ENCODE data around the gene ZCCHC7.
A peak's percentile ranks its signal among the peaks of the same experiment; 100 is the strongest.
"Not testable (repeated sequence)": the region's sequence is repeated elsewhere in the genome, so short reads cannot be mapped to it uniquely, and the experiment has no call there.

The ZCCHC7 gene

DNA sequence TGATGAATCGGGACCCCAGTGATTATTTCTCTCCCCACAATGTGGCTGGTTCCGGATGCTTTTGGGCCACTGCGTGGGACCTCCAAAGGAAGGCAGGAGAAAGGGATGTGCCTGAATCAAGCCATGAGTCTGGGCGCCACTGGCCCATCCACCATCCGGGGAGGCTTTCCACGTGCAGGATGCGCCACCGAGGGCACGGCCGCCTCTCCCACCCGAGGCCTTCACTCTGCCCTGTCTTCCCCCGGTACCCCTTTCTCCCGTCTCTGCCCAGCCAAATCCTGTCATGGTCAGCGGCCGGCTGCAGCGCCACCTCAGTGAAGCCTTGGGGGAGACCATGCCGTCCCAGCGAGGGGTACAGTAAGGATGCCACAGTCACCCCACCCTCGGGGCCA, 258.2 kb downstream of the ZCCHC7 start:
- no peak for DNase-seq (ENCODE audit: low read depth)

- no peak for DNase-seq (ENCODE audit: low read depth)
These were observed 259.5 kb downstream of the ZCCHC7 start for GRCh38 chr9:37379835-37380234.

- no peak for DNase-seq (ENCODE audit: low read depth)
These were observed 260.2 kb downstream of the ZCCHC7 start for GRCh38 chr9:37380570-37380969.

DNA sequence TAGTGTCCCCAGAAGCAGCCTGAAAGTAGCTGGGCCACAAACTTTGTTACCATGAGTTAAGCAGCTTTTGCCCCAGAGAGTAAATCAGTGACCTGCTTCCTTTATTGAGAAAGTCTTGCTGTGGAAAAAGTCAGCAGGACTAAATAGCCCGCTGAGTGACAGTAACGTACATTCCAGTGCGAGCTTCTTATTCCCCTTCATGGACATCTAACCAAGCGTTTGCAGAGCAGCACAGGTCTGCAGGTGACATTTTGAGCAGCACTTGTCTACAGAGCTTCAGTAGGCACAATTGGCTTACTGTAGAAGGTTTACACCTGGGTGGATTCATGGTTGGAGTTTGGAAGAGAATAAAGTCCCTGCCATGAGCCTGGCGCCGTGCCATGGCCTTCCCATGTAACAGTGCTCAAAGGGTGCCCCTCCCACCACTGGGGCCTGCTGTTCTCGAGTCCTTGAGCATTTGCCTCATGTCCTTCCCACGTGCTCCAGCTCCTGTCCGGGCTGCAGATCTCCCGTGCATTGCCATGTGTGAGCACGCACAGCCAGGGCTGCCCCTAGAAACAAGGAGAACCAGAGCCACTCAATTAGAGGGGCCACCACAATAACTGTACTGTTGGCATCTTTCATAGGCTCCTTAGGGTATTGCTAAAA, 260.8 kb downstream of the ZCCHC7 start:
- DNase-seq (ENCODE audit: low read depth), result no peak

DNA sequence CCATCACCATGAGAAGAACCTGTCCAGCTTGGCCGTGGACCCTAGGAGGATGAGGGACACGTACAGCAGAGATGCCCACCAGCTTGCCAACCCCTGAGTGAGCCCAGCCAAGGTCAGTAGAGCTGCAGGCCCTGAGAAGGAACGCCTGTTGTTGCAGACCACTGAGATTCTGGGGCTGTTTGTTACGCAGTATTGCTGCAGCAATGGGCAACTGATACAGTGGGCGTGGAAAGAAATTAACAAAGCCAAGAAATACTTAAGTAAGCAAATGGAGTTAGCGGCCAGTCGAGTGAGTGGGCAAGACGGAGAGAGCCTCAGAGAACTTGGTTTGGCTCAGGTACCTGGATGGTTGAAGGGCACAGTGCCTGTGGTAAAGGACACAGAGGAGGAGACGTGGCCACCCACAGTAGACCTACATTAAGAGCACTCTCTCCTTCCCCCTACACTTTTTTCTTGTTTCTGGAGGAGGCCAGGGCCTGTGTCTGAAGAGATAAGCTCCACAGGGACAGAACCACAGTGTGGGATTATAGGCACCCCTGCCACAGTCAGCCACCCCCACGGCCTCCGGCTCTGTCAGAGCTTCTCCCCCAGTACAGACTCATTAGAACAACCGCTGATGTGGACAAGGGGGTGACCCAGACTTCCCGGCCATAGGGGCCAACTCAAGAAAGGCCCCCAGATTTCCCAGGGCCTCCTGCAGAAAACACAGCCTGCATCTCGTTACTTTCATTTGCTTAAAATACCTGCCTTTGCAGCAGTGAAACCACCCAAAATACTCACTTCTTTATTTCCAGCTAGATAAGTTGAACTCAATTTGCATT, 262.0 kb downstream of the ZCCHC7 start:
- DNase-seq (ENCODE audit: low read depth), result no peak

DNA sequence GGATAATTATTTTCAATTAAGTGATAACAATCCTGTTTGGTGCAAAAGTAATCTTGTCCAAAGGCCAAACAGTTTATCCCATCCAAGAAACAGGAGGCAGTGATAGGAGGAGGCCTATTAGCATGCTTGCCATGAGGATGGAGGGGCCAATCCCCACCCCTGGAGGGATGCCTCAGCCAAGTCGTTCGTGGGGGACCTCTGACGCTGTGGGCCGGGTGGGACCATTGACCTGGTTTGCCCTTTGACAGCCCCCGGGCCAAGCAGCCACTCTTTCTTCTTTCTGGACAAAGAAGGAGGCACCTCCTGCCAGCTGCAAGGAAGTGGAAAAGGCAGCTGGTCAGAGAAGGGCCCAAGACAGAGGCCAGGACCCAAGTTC, 262.6 kb downstream of the ZCCHC7 start:
- DNase-seq (ENCODE audit: low read depth), result no peak

DNA sequence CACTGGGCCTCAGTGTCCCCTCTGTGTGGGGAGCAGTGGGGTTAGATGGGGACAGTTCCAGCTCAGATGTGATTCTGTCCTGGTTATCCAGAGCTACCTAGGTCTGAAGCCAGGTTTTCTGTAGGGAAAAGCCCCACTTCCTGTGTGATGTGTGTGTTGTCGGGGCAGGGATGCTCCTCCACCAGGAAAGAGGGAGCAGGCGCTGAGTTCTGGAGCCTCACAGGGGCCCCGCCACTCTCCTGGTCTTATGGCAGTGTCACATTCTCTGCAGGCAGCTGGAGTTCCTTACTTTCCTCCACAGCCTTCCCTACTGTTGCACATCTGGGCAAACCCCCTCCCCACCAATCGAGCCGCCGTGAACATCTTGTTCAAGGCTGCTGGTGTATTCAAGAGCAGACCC, 263.0 kb downstream of the ZCCHC7 start:
- DNase-seq (ENCODE audit: low read depth), result no peak

DNA sequence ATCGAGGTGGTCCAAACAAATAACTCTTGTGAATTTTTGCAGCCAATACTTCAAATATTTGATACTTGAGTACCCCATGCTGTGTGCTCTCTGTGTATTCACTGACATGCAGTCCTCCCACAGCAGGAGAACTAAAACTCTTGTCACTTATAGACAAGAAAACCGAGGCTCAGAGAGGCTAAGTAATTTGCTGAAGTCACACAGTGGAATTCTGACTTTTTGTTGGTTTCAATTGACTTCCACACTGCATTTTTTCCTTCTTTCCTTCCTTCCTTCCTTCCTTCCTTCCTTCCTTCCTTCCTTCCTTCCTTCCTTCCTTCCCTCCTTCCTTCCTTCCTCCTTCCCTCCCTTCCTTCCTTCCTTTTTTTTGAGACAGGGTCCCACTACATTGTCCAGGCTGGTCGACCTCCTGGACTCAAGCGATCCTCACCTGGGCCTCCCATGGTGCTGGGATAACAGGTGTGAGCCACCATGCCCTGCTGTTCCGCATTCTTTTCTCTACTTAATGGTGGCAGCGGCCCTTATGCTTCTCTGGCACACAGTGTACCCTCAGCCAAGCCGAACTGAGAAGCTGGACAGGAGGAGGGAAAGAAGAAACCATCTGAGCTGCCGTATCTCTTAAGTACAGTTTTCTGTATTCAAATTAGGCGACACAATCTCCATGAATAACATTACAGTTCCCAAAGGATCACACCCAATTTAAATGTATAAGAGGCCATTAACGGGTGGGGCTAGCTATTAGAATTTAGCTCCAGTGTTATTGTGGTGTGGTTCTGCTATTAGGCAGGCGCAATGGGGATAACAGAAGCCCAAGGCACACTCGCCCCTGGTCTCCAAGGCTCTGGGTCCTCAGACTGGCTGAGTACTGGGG, 263.7 kb downstream of the ZCCHC7 start:
- no peak for DNase-seq (ENCODE audit: low read depth)

GRCh38 chr9:37385286-37385685, 264.9 kb downstream of the ZCCHC7 start:
- no peak for DNase-seq (ENCODE audit: low read depth)

DNA sequence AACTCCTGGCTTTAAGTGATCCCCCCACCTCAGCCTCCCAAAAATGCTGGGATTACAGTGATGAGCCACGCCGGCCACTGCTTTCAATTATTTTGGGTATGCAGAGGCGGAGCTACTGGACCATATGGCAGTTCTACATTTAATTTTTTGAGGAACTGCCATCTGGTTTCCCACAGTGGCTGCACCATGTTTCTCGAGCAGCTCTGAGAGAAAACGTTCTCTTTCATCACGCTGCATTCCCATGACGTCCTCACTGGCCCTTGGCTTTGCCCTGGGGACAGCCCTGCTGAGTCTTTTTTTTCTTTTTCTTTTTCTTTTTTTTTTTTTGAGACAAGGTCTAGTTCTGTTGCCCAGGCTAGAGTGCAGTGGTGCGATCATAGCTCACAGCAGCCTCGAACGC, 266.6 kb downstream of the ZCCHC7 start:
- peak; percentile 19 for DNase-seq (ENCODE audit: low read depth)

DNA sequence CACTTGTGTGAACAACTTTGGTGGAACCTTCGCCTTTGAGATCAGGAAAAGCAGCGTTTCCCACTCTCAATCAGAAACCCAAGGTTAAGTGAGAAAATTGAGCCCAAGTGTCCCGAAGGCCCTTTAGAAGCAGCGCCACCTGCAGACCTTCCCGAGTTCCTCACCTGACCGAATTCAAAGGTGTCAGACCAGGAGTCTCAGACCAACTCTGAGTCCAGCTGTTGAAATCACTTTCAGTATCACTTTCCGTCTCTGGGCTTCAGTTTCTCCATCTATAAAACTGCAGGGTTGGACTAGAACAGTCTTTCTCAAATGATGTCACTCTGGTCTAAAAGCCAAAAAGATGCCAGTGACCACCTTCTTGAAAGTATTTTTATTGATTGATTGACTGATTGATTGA, 270.4 kb downstream of the ZCCHC7 start:
- peak; percentile 22 for DNase-seq (ENCODE audit: low read depth)

DNA sequence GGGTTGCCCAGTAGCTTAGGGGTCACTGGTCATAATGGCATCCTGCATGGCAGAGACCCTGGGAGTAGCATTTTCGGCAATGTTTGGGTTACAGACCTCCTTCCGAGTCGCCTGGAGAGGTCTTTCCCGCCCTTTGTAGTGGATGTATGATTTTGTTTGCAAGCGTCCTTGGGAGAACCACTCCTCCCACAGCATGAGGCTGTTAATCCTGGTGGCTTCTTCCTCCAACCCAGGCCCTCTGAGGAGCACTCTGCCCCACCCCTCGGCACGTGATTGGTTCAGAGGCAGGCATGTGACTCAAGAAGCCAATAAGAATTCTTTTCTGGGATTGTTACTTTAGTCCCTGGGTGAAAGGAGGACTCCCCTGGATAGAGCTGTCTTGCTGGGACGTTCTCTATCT, 271.9 kb downstream of the ZCCHC7 start:
- no peak for DNase-seq (ENCODE audit: low read depth)

DNA sequence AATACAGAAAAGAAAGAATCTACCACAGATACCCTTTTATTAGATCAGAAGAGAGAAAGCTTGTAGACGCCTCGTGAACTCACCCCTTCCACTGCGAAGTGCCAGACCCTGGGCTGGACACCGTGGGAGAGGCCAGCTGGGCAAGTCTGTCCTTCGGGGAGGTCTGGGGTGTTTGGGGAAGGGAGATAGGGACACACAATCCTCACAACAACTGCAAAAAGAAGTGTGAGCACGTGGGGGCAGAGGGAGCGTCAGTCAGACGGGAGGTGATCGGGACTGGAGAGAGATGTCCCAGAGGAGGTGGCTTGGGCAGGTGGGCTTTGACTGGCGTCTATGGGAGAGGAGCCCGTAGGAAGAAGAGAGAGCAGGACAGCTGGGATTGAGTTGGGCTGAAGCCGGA, 274.9 kb downstream of the ZCCHC7 start:
- DNase-seq (ENCODE audit: low read depth), result no peak

DNA sequence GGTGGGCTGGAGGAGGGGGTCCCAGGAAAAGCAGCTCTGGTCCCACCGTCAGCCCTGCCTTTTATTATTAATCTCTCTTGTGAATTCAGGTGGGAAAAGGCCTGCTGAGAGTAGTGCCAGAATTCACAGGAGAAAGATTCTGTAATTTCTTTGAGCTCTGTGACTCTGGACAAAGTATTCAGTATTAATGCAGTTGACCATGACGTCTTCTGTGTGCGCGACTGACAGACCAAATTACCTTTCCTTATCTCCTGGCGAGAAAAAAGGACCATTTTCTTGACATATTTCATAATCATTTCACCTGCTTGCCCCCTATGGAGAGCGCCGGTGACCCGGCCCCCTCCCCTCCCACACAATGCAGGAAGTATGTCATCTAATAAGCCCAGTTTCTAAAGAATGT, 275.3 kb downstream of the ZCCHC7 start:
- DNase-seq (ENCODE audit: low read depth), result no peak

- not testable (repeated sequence) for DNase-seq (ENCODE audit: low read depth)
These were observed 277.6 kb downstream of the ZCCHC7 start for GRCh38 chr9:37397948-37398347.

GRCh38 chr9:37398464-37399025, 278.2 kb downstream of the ZCCHC7 start:
- no peak for DNase-seq (ENCODE audit: low read depth)

DNA sequence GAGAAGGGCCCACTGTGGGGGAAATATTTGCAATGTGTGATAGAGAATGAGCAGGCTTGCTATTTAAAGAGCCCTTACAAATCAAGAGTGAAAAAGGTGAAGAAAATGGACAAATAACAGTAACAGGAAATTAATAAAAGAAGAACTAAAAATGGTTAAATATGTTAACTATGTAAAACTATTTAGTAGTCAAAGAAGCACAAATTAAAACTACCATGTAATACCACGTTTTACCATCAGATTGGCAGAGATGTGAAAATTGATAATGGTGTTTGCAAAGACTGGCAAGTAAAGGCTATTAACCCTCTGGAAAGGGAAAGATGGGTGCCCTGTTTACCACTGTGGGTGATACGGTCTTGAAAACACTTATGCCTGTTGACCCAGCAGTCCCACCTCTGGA, 279.0 kb downstream of the ZCCHC7 start:
- no peak for DNase-seq (ENCODE audit: low read depth)

DNA sequence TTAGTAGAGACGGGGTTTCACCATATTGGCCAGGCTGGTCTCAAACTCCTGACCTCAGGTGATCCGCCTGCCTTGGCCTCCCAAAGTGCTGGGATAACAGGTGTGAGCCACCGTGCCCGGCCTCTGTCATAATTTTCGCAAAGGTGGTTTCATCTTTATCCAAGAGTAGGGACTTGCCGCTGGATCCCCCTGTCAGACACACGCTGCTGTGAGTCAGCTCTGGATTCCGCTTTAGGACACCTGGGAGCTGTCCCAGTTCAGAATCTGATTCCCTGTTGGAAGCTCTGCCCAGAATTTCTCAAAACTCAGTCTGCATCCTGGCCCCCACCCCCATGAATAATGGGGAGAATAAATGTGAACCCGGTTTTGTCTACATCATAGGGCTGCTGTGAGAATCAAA, 284.2 kb downstream of the ZCCHC7 start:
- DNase-seq (ENCODE audit: low read depth), result no peak

DNA sequence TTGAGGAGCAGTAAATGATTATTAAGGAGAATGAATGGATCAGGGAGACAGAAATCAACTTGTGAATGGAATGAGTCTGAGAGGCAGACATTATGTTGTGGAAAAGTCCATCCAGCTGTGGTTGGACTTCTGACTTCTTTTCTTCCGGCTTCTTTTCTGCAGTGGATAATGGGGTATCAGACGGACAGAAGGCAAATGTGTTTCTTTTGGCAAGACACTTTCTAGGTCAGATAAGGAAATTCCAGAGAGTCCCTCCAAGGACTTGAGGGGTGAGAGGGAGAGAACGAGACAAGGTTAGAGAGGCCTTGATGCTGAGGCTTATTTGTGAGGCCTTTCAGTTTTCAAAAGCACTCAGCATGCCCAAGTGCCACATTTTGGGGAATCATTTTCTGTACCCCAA, 285.0 kb downstream of the ZCCHC7 start:
- DNase-seq (ENCODE audit: low read depth), result no peak

- DNase-seq (ENCODE audit: low read depth), result peak; percentile 34
These were observed 285.5 kb downstream of the ZCCHC7 start for GRCh38 chr9:37405764-37406380.

DNA sequence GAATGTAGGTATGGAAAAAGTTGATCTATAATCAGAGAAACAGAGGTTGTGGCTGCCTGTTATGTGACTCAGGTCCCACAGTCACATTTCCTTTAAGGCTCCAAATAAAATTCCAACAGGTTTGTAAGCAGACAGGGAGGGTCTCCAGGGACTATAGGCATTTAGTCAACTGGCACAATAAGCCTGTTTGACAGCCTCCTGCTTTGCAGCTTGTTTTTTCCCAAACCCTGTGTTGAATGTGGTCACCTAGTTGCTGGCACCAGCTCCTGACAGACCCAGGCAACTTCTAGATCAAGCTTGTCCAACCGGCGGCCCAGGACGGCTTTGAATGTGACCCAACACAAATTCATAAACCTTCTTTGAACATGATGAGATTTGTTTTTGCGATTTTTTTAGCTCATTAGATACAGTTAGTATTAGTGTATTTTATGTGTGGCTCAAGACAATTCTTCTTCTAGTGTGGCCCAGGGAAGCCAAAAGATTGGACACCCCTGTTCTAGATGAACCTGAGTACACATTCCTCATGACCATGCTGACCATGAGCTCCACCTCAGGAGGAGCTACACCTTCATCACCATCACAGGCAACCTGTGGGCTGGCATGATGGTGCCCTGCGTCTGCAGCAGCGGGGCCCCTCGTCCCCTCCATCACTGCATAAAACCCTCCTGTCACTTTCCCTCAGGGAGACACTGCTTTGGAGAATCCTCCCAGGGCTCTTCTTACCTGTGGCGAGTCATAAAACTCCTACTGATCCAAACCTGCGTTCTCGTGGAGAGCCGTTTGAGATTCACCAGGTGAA, 286.4 kb downstream of the ZCCHC7 start:
- DNase-seq (ENCODE audit: low read depth), result no peak

All from EH (cell line).